H1 (cell line): ENCODE results near the gene KDELR1. TPM values are rescaled to one million over a fixed set of nuclear protein-coding genes. Genes with fewer than 3 reads are reported as not detected.

ENCODE experiments used
- CTCF ChIA-PET: fragments of 300-600 bp; sonication (Branson Sonifier 250); formaldehyde crosslinking; loops from one replicate; lab custom pipeline; 2021; ENCODE audit not compliant: partially characterized antibody; lab: Charles Lee
- POLR2A ChIA-PET: fragments of 300-600 bp; sonication (Branson Sonifier 250); formaldehyde crosslinking; loops from one replicate; lab custom pipeline; 2021; ENCODE audit warnings: inconsistent platforms; ENCODE audit not compliant: partially characterized antibody; lab: Charles Lee
- DNase-seq, 2 experiments: peaks; one replicate each; pipeline versions ENCODE4 v3.0.0 to v3.0.0-alpha.2; 2010 to 2022; ENCODE audit warnings: low spot score in 2 of 2, low read depth in 1 of 2, mixed read lengths in 1 of 2
- FAIRE-seq: peaks from 2 replicates; lab custom pipeline; 2011; peaks lifted over from hg19 to GRCh38; lab: Jason Lieb, UNC
- H2AFZ ChIP-seq: 2 replicates; pipeline ENCODE4 v1.8.1; 2012; ENCODE audit warnings: low read length, inconsistent platforms
- H2AK5ac ChIP-seq: 2 replicates; pipeline ENCODE4 v1.6.1; 2013; ENCODE audit warnings: low read depth, low read length
- H2BK120ac ChIP-seq: replicated peaks from 2 replicates; pipeline ENCODE3; 2013; ENCODE audit warnings: low read depth, low read length, inconsistent platforms
- H2BK12ac ChIP-seq: 2 replicates; pipeline ENCODE4 v1.6.1; 2013; ENCODE audit warnings: low read depth, low read length
- H2BK15ac ChIP-seq: 2 replicates; pipeline ENCODE4 v1.6.1; 2013; ENCODE audit warnings: low read length
- H2BK20ac ChIP-seq: 2 replicates; pipeline ENCODE4 v1.6.1; 2013; ENCODE audit warnings: low read length
- H2BK5ac ChIP-seq: 2 replicates; pipeline ENCODE4 v1.6.1; 2013; ENCODE audit warnings: low read depth, low read length
- H3K14ac ChIP-seq: 2 replicates; pipeline ENCODE4 v1.6.1; 2013; ENCODE audit warnings: inconsistent platforms; ENCODE audit not compliant: insufficient read length
- H3K18ac ChIP-seq: 2 replicates; pipeline ENCODE4 v1.6.1; 2013; ENCODE audit warnings: low read length; ENCODE audit errors: extremely low read depth
- H3K23ac ChIP-seq: 2 replicates; pipeline ENCODE4 v1.6.1; 2013; ENCODE audit warnings: inconsistent platforms; ENCODE audit not compliant: insufficient read length
- H3K23me2 ChIP-seq: 2 replicates; pipeline ENCODE4 v1.6.1; 2013; ENCODE audit warnings: low read depth, low read length
- H3K27ac ChIP-seq: 2 replicates; pipeline ENCODE4 v1.6.1; 2011; ENCODE audit warnings: low read depth, low read length, inconsistent platforms
- H3K27me3 ChIP-seq, 4 experiments: replicated peaks in 1 of 4; 1 replicate in 1 of 4; 2 replicates in 3 of 4; pipeline versions ENCODE4 v1.6.1 to v1.8.1; 2011 to 2013; ENCODE audit warnings: low read length in 3 of 4, mild to moderate bottlenecking in 3 of 4, inconsistent platforms in 2 of 4, mixed read lengths in 2 of 4, moderate library complexity in 1 of 4; ENCODE audit not compliant: control insufficient read depth in 3 of 4, insufficient read depth in 3 of 4; ENCODE audit errors: extremely low read depth in 1 of 4
- H3K36me3 ChIP-seq, 4 experiments: 2 replicates each; pipeline versions ENCODE4 v1.6.1 to v1.8.1; 2011 to 2013; ENCODE audit warnings: mild to moderate bottlenecking in 4 of 4, low read length in 3 of 4, moderate library complexity in 2 of 4, control low read depth in 1 of 4, inconsistent platforms in 1 of 4; ENCODE audit not compliant: insufficient read depth in 4 of 4, control insufficient read depth in 2 of 4
- H3K4ac ChIP-seq: replicated peaks from 2 replicates; pipeline ENCODE3; 2013; ENCODE audit warnings: low read length, low read depth, mixed read lengths, inconsistent platforms; ENCODE audit not compliant: insufficient read length
- H3K4me1 ChIP-seq, 4 experiments: replicated peaks in 1 of 4; 1 replicate in 1 of 4; 2 replicates in 3 of 4; pipeline versions ENCODE4 v1.6.1 to v1.8.1; 2011 to 2013; ENCODE audit warnings: low read length in 3 of 4, inconsistent platforms in 2 of 4, mixed read lengths in 1 of 4; ENCODE audit not compliant: insufficient read depth in 4 of 4, control insufficient read depth in 3 of 4
- H3K4me2 ChIP-seq, 2 experiments: 2 replicates each; pipeline versions ENCODE4 v1.6.1 to v1.8.1; 2011 to 2013; ENCODE audit warnings: low read depth in 2 of 2, low read length in 2 of 2, control low read depth in 1 of 2, inconsistent platforms in 1 of 2, mild to moderate bottlenecking in 1 of 2; ENCODE audit not compliant: insufficient read depth in 1 of 2
- H3K4me3 ChIP-seq, 4 experiments: fragments of 200-600, 300-600 bp in 1 of 4; sonication (generic), shearing (Covaris generic), sonication (Bioruptor Twin) in 1 of 4; 2 replicates each; pipeline versions ENCODE4 v1.5.1 to v1.8.1; 2011 to 2016; ENCODE audit warnings: low read length in 4 of 4, low read depth in 3 of 4, control low read depth in 2 of 4, inconsistent platforms in 2 of 4, mild to moderate bottlenecking in 2 of 4, mixed read lengths in 1 of 4, moderate library complexity in 1 of 4; ENCODE audit not compliant: insufficient read depth in 2 of 4; ENCODE audit errors: extremely low read depth in 1 of 4
- H3K56ac ChIP-seq: replicated peaks from 2 replicates; pipeline ENCODE3; 2013; ENCODE audit warnings: low read depth, mild to moderate bottlenecking, mixed read lengths, low read length, inconsistent platforms; ENCODE audit not compliant: insufficient read length
- H3K79me1 ChIP-seq: 2 replicates; pipeline ENCODE4 v1.6.1; 2013; ENCODE audit warnings: low read depth, low read length, control low read depth
- H3K79me2 ChIP-seq, 2 experiments: 2 replicates each; pipeline versions ENCODE4 v1.6.1 to v1.8.1; 2012 to 2013; ENCODE audit warnings: low read length in 2 of 2, mild to moderate bottlenecking in 2 of 2, inconsistent platforms in 1 of 2; ENCODE audit not compliant: insufficient read depth in 2 of 2, control insufficient read depth in 1 of 2
- H3K9ac ChIP-seq, 4 experiments: replicated peaks in 1 of 4; 1 replicate in 1 of 4; 2 replicates in 3 of 4; pipeline versions ENCODE4 v1.6.1 to v1.8.1; 2011 to 2013; ENCODE audit warnings: low read depth in 3 of 4, low read length in 3 of 4, control low read depth in 2 of 4, mild to moderate bottlenecking in 2 of 4, moderate library complexity in 2 of 4, inconsistent platforms in 1 of 4; ENCODE audit errors: extremely low read depth in 1 of 4
- H3K9me3 ChIP-seq, 2 experiments: 2 replicates each; pipeline versions ENCODE4 v1.6.1 to v1.8.1; 2012 to 2013; ENCODE audit warnings: mild to moderate bottlenecking in 2 of 2, moderate library complexity in 2 of 2, control low read depth in 1 of 2, inconsistent platforms in 1 of 2, low read depth in 1 of 2, low read length in 1 of 2, mixed read lengths in 1 of 2; ENCODE audit not compliant: insufficient read depth in 2 of 2
- H4K20me1 ChIP-seq, 2 experiments: replicated peaks in 1 of 2; 2 replicates each; pipeline versions ENCODE3 to v1.8.1; 2011 to 2013; ENCODE audit warnings: inconsistent platforms in 2 of 2, low read length in 2 of 2, mild to moderate bottlenecking in 1 of 2; ENCODE audit not compliant: insufficient read depth in 2 of 2, control insufficient read depth in 1 of 2
- H4K5ac ChIP-seq: 2 replicates; pipeline ENCODE4 v1.6.1; 2013; ENCODE audit warnings: low read length, low read depth, mixed read lengths, inconsistent platforms; ENCODE audit not compliant: insufficient read length
- H4K8ac ChIP-seq: 2 replicates; pipeline ENCODE4 v1.8.0; 2013; ENCODE audit warnings: mild to moderate bottlenecking, moderate library complexity, low read length, inconsistent platforms; ENCODE audit not compliant: insufficient read depth; ENCODE audit errors: extremely low read depth
- H4K91ac ChIP-seq: replicated peaks from 2 replicates; pipeline ENCODE3; 2013; ENCODE audit warnings: low read length, mixed read lengths, inconsistent platforms; ENCODE audit not compliant: insufficient read length
- HDAC2 ChIP-seq, 2 experiments: fragments of 300-600 bp in 1 of 2; sonication (generic) in 1 of 2; IDR thresholded peaks; 2 replicates each; pipeline ENCODE4 v1.6.1; 2011 to 2012; ENCODE audit warnings: low read depth in 2 of 2, low read length in 2 of 2, mild to moderate bottlenecking in 2 of 2, moderate library complexity in 2 of 2, borderline replicate concordance in 1 of 2, inconsistent platforms in 1 of 2
- HDAC6 ChIP-seq: IDR thresholded peaks from one replicate; pipeline ENCODE4 v1.7.1; 2012; ENCODE audit warnings: low read depth, mild to moderate bottlenecking, inconsistent platforms, low read length, moderate library complexity
- KDM1A ChIP-seq: fragments of 200-600, 300-600 bp; sonication (generic); IDR thresholded peaks from 2 replicates; pipeline ENCODE4 v1.7.1; 2016; ENCODE audit warnings: mild to moderate bottlenecking, low read length, borderline replicate concordance
- RAD21 ChIP-seq, 2 experiments: IDR thresholded peaks in 1 of 2; conservative IDR thresholded peaks in 1 of 2; 2 replicates each; pipeline ENCODE4 v1.6.1; 2011; ENCODE audit warnings: low read depth in 2 of 2, low read length in 2 of 2, improper control_type of control experiment in 1 of 2, inconsistent platforms in 1 of 2, mild to moderate bottlenecking in 1 of 2, moderate library complexity in 1 of 2
- RNF2 ChIP-seq: fragments of 200-900, 300-1000 bp; sonication (generic); IDR thresholded peaks from 2 replicates; pipeline ENCODE4 v1.7.1; 2016; ENCODE audit warnings: borderline replicate concordance, low read depth, mild to moderate bottlenecking, antibody characterized with exemption, low read length; ENCODE audit not compliant: poor library complexity, severe bottlenecking; ENCODE audit errors: missing control alignments
- WGBS, 2 experiments: shearing (Covaris generic) in 1 of 2; methylation state at CpG; one replicate each; pipeline versions ENCODE4 v1.1.6 to v1.1.7; 2013 to 2015; ENCODE audit warnings: low lambda C conversion rate in 2 of 2, mixed read lengths in 2 of 2, inconsistent platforms in 1 of 2, low coverage in 1 of 2, missing lambda C conversion rate in 1 of 2; ENCODE audit not compliant: insufficient replicate concordance in 2 of 2, insufficient coverage in 1 of 2, insufficient read length in 1 of 2; ENCODE audit errors: extremely low coverage in 1 of 2, missing lambda C conversion rate in 1 of 2; 5-methylcytosine and 5-hydroxymethylcytosine counted together
- polyA plus RNA-seq, 7 experiments: library from polyadenylated mRNA; depleted of rRNA in 3 of 7; stranded (reverse) in 5 of 7; unstranded in 2 of 7; fragments of >200 nt in 5 of 7; fragments of 200-250 nt in 2 of 7; gene quantifications; 1 replicate in 5 of 7; 2 replicates in 1 of 7; 4 replicates in 1 of 7; pipeline versions ENCODE4 v1.2.1 to v1.2.3, GENCODE V29; 2011 to 2013; ENCODE audit warnings: missing spikeins in 2 of 7, mixed read lengths in 2 of 7
- total RNA-seq: library from RNA; stranded (reverse); fragmentation: NEBNext Ultra II Directional; extraction: Animal tissue kit (Norgen Biotek cat#: 25700); gene quantifications from 2 replicates; pipeline ENCODE4 v1.2.1, GENCODE V29; 2021
- TF ChIP-seq, protein P1 (sequence below), 3 experiments: IDR thresholded peaks; 1 replicate in 2 of 3; 2 replicates in 1 of 3; pipeline versions ENCODE4 v1.5.1 to v1.6.1; 2011; ENCODE audit warnings: low read length in 3 of 3, mild to moderate bottlenecking in 3 of 3, inconsistent platforms in 2 of 3, low read depth in 1 of 3, moderate library complexity in 1 of 3; ENCODE audit not compliant: insufficient read depth in 1 of 3; ENCODE audit errors: control extremely low read depth in 1 of 3

KDELR1 gene
- total and polyA plus RNA-seq, 2 of the 8 experiments (the other 6 are each of a cell fraction or from before 2014, with no cell fraction given), result 225 to 231 TPM

DNA sequence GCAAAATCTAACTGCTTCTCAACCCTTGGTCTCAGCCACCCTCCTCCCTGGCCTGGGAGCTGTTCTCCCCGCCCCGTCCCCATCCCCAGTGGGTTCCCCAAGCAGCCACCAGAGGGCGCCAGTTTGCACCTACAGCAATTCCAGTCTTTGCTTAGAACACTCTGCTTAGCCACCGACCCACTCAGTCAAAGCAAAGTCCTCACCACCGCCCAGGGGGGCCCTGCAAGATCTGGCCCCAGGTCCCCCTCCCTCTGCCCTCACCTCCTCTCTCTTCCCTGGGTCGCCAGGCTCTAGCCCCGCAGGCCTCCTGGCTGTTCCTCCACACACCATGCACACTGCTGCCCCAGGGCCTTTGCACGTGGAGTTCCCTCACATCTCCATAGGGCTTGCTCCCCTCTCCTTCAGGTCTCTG, 40.0 kb downstream of the KDELR1 start:
- Histone ChIP-seq H3K79me2 (no peaks in the 10 kb centered on the region), H4K20me1 (no peaks in the 10 kb centered on the region), H2AK5ac (no peak overlapping the region), H3K23ac (no peak overlapping the region), H4K8ac (no peak overlapping the region), H3K18ac (no peak overlapping the region), H3K27me3 (no peaks in the 10 kb centered on the region), H3K9ac (no peak overlapping the region), H2BK12ac (no peak overlapping the region), H3K4ac (no peak overlapping the region), H4K91ac (no peak overlapping the region), H2BK20ac (no peak overlapping the region), H4K5ac (no peak overlapping the region), H3K23me2 (no peaks in the 10 kb centered on the region), H3K79me1 (no peaks in the 10 kb centered on the region), H2AFZ (no peak overlapping the region), H3K4me1 (no peaks in the 10 kb centered on the region), H3K4me2 (no peak overlapping the region), H3K14ac (no peak overlapping the region), H3K9me3 (no peaks in the 10 kb centered on the region), H3K27ac (no peak overlapping the region), H2BK120ac (no peak overlapping the region), H3K4me3 (no peak overlapping the region), H3K56ac (no peak overlapping the region), H2BK15ac (no peak overlapping the region), H2BK5ac (no peak overlapping the region), H3K36me3 (no peaks in the 10 kb centered on the region)
- WGBS, 2 experiments, result 48% methylated on average over 8 of the region's 8 CpGs; no CpG with 5 or more reads in 1 of the 2 experiments
- DNase-seq (peak in 1 of 2 experiments; percentile 97), FAIRE-seq (no peak)
- TF ChIP-seq RNF2 (no peak), HDAC2 (IDR thresholded peaks at IDR 0.05; ENCODE audit: borderline replicate concordance in 1 of 2, low read depth in 2 of 2, low read length in 2 of 2) (peak in 1 of 2 experiments; percentile 99; a peak in 1 of 4 replicates), RAD21 (IDR thresholded peaks at IDR 0.05 in 1 of 2, conservative IDR thresholded peaks at IDR 0.05 in 1 of 2; ENCODE audit: low read depth in 2 of 2, low read length in 2 of 2) (peak; percentile 66 to 72), HDAC6 (no peak), KDM1A (peak; percentile 100)
- TF ChIP-seq, protein P1, sequence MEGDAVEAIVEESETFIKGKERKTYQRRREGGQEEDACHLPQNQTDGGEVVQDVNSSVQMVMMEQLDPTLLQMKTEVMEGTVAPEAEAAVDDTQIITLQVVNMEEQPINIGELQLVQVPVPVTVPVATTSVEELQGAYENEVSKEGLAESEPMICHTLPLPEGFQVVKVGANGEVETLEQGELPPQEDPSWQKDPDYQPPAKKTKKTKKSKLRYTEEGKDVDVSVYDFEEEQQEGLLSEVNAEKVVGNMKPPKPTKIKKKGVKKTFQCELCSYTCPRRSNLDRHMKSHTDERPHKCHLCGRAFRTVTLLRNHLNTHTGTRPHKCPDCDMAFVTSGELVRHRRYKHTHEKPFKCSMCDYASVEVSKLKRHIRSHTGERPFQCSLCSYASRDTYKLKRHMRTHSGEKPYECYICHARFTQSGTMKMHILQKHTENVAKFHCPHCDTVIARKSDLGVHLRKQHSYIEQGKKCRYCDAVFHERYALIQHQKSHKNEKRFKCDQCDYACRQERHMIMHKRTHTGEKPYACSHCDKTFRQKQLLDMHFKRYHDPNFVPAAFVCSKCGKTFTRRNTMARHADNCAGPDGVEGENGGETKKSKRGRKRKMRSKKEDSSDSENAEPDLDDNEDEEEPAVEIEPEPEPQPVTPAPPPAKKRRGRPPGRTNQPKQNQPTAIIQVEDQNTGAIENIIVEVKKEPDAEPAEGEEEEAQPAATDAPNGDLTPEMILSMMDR (IDR thresholded peaks at IDR 0.05; ENCODE audit: control extremely low read depth in 1 of 3, insufficient read depth in 1 of 3, low read depth in 1 of 3, low read length in 3 of 3), result peak; percentile 84 to 98 (median 93)
- POLR2A ChIA-PET, result interaction anchor here (1.0 to 1.3 kb wide), 4 partner anchors 12 to 22 kb away, joined by 3 to 4 read pairs (median 4); partner anchors contain the start of genes SYNGR4 and TMEM143
- CTCF ChIA-PET, result interaction anchor here (0.6 to 3.8 kb wide), 16 partner anchors 8 to 959 kb away, joined by 3 to 29 read pairs (median 4); partner anchors contain the start of genes KDELR1, SYNGR4 and TMEM143
